PC-3 (cell line): ENCODE measurements around the gene COLEC12.

ENCODE experiments used
- EZH2phosphoT487 ChIP-seq: fragments of 300-600 bp; sonication (generic); IDR thresholded peaks from 2 replicates; pipeline ENCODE4 v1.6.1; 2018; ENCODE audit warnings: mild to moderate bottlenecking, antibody characterized with exemption, low read length, borderline replicate concordance
- TF ChIP-seq, protein P1 (sequence below): fragments of 300-600 bp; sonication (generic); conservative IDR thresholded peaks from 2 replicates; pipeline ENCODE4 v1.5.1; 2017; ENCODE audit warnings: antibody characterized with exemption, low read depth, mild to moderate bottlenecking, low read length

DNA sequence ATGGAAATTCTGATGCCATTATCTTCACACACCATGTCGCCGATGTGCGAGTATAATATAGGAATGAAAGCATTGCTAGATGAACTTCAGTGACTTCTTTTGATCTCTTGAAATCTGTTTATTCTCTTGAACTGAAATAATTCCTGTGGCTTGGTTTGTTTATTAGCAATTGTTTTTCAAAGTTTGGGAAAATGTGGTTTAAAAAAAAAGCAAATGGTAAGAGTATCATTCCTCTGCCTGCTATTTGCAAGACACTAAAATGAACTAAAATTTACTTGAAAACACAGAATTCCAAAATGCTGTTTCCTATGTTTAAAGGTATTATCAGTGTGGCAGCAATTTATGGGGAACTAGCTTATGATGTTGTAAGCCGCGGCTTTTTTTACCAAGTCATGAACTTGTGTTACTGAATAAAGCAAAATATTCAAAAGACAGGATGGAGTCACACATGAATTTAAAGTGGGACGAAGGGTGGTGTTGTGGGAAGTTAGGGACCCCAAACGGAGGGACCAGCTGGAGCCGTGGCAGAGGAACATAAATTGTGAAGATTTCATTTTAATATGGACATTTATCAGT is 96.4 kb downstream of the COLEC12 start:
- TF ChIP-seq EZH2phosphoT487: no peak
- TF ChIP-seq, protein P1, sequence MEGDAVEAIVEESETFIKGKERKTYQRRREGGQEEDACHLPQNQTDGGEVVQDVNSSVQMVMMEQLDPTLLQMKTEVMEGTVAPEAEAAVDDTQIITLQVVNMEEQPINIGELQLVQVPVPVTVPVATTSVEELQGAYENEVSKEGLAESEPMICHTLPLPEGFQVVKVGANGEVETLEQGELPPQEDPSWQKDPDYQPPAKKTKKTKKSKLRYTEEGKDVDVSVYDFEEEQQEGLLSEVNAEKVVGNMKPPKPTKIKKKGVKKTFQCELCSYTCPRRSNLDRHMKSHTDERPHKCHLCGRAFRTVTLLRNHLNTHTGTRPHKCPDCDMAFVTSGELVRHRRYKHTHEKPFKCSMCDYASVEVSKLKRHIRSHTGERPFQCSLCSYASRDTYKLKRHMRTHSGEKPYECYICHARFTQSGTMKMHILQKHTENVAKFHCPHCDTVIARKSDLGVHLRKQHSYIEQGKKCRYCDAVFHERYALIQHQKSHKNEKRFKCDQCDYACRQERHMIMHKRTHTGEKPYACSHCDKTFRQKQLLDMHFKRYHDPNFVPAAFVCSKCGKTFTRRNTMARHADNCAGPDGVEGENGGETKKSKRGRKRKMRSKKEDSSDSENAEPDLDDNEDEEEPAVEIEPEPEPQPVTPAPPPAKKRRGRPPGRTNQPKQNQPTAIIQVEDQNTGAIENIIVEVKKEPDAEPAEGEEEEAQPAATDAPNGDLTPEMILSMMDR: no peak
